ENCODE measurements around the gene GAS6. TPM values are rescaled to one million over a fixed set of nuclear protein-coding genes. Genes with fewer than 3 reads are reported as not detected.

Gene GAS6
- total and polyA plus RNA-seq, 9 of the 15 experiments (the other 6 are each of a cell fraction or from before 2014, with no cell fraction given), result 0.14 to 9.7 (median 4.7) TPM; not detected in 1

DNA sequence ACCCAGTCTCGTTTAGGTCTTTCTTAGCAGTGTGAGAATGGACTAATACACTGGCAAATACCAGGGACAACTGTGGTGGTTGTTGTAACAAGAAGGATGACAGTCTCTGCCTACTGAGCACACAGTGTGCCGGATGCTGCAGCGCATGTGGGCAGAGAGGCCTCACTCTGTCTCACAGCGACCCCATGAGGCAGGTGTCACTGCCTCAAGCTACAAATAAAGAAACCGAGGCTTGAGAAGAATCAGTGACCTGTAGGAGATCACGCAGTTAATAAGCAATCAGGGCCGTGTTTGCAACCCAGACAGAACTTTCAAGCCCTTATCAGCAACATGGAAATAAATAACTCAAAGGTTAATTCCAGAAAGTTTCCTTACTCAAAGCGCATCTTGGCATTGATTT, 40.5 kb upstream of the GAS6 start:
- POLR2A ChIA-PET, result interaction anchor here (0.7 kb wide), 1 partner anchor 15 kb away, joined by 3 read pairs; no protein-coding TSS in a partner anchor
- 5% methylated on average over 8 of the region's 8 CpGs for WGBS (ENCODE audit: insufficient coverage, low coverage, missing lambda C conversion rate)
- in situ Hi-C loops (cut with MboI) (no loop called here), intact Hi-C loops (cut with micrococcal nuclease) (loop anchor here (5.0 kb wide), 1 partner anchor 87 kb away; no protein-coding TSS in a partner anchor)
- Histone ChIP-seq H4K20me1 (replicated peaks; ENCODE audit: control insufficient read depth, insufficient read depth, low read length) (no peaks in the 10 kb centered on the region), H3K4me1 (replicated peaks in 1 of 2; ENCODE audit: control insufficient read depth in 2 of 2, insufficient read depth in 2 of 2, low read length in 2 of 2) (peaks cover 0 to 2% of the 10 kb centered on the region in 2 experiments; a peak in 1 of 5 replicates), H3K36me3 (ENCODE audit: control insufficient read depth, insufficient read depth, low read length) (no peaks in the 10 kb centered on the region), H3K9ac (ENCODE audit: insufficient read depth in 1 of 2, low read depth in 2 of 2, low read length in 2 of 2) (no peak overlapping the region), H3K27ac (ENCODE audit: extremely low read depth, low read depth, low read length) (no peak overlapping the region), H3K79me2 (ENCODE audit: control insufficient read depth, insufficient read depth, low read length) (no peaks in the 10 kb centered on the region), H3K9me3 (replicated peaks; ENCODE audit: control insufficient read depth, insufficient read depth, low read depth, low read length) (no peaks in the 10 kb centered on the region), H3K4me2 (ENCODE audit: insufficient read depth, low read length) (no peak overlapping the region), H3K27me3 (ENCODE audit: control insufficient read depth in 2 of 2, insufficient read depth in 2 of 2, low read length in 2 of 2) (peaks cover 11 to 52% of the 10 kb centered on the region in 2 experiments; a peak in 4 of 5 replicates), H3K4me3 (no peak overlapping the region), H2AFZ (ENCODE audit: low read depth, low read length) (no peak overlapping the region), H3K9me1 (ENCODE audit: control insufficient read depth, insufficient read depth, low read length) (no peaks in the 10 kb centered on the region)
- no TSS peak for BruUV-seq (replicated peaks)
- peak in 2 of 4 experiments; percentile 26 to 55 for DNase-seq (ENCODE audit: extremely low read depth in 1 of 4, low spot score in 3 of 4)
- FAIRE-seq, result peak; percentile 46
- peak; percentile 86 for ATAC-seq
- CTCF ChIA-PET (ENCODE audit: low intra/inter-chr PET ratio), result interaction anchor here (0.5 to 1.1 kb wide), 3 partner anchors 88 to 174 kb away, joined by 3 to 4 read pairs (median 3); no protein-coding TSS in a partner anchor
- TF ChIP-seq, protein P1, sequence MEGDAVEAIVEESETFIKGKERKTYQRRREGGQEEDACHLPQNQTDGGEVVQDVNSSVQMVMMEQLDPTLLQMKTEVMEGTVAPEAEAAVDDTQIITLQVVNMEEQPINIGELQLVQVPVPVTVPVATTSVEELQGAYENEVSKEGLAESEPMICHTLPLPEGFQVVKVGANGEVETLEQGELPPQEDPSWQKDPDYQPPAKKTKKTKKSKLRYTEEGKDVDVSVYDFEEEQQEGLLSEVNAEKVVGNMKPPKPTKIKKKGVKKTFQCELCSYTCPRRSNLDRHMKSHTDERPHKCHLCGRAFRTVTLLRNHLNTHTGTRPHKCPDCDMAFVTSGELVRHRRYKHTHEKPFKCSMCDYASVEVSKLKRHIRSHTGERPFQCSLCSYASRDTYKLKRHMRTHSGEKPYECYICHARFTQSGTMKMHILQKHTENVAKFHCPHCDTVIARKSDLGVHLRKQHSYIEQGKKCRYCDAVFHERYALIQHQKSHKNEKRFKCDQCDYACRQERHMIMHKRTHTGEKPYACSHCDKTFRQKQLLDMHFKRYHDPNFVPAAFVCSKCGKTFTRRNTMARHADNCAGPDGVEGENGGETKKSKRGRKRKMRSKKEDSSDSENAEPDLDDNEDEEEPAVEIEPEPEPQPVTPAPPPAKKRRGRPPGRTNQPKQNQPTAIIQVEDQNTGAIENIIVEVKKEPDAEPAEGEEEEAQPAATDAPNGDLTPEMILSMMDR (IDR thresholded peaks at IDR 0.05 in 2 of 3, conservative IDR thresholded peaks at IDR 0.05 in 1 of 3; ENCODE audit: insufficient read depth in 2 of 3, low read depth in 1 of 3, low read length in 3 of 3), result peak; percentile 57 to 73 (median 63)
- TF ChIP-seq SMC3 (conservative IDR thresholded peaks at IDR 0.05; ENCODE audit: insufficient read depth, low read depth, low read length) (peak; percentile 39; the same call in 1 of the 2 replicates), RBFOX2 (IDR thresholded peaks at IDR 0.05; ENCODE audit: low read depth, low read length) (no peak), STAG1 (CRISPR knock-in tag; IDR thresholded peaks at IDR 0.05; ENCODE audit: borderline replicate concordance) (peak; percentile 46; the same call in 1 of the 2 replicates), RAD21 (CRISPR knock-in tag; conservative IDR thresholded peaks at IDR 0.05 in 1 of 2, IDR thresholded peaks at IDR 0.05 in 1 of 2) (peak; percentile 60 to 80), NELFE (IDR thresholded peaks at IDR 0.05; ENCODE audit: insufficient read depth, insufficient read length) (no peak), MYC (IDR thresholded peaks at IDR 0.05; ENCODE audit: low read depth, low read length) (peak; percentile 58; the same call in 1 of the 2 replicates), MYC (CRISPR knock-in tag; IDR thresholded peaks at IDR 0.05; ENCODE audit: borderline replicate concordance, low read depth) (no peak)
- TF ChIP-seq, protein P2, sequence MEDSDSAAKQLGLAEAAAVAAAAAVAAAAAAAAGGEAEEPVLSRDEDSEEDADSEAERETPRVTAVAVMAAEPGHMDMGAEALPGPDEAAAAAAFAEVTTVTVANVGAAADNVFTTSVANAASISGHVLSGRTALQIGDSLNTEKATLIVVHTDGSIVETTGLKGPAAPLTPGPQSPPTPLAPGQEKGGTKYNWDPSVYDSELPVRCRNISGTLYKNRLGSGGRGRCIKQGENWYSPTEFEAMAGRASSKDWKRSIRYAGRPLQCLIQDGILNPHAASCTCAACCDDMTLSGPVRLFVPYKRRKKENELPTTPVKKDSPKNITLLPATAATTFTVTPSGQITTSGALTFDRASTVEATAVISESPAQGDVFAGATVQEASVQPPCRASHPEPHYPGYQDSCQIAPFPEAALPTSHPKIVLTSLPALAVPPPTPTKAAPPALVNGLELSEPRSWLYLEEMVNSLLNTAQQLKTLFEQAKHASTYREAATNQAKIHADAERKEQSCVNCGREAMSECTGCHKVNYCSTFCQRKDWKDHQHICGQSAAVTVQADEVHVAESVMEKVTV (CRISPR knock-in tag; IDR thresholded peaks at IDR 0.05), result peak; percentile 57; the same call in 1 of the 2 replicates

Data from K562 (cell line).